SK-N-SH treated with all-trans-retinoic acid at 6 μM for 48 hours (cell line): ENCODE results near the gene C6orf118.

ENCODE experiments used
- ATAC-seq: fragments of 200-7000 bp; cut with Tn5 transposase; 3 replicates; pipeline ENCODE4 v1.9.1; 2020; ENCODE audit warnings: mild to moderate bottlenecking, moderate library complexity
- ARNTL ChIP-seq: fragments of 450-650 bp; formaldehyde crosslinking; IDR thresholded peaks from 2 replicates; pipeline ENCODE4 v1.5.0; 2020; ENCODE audit warnings: low read depth, mild to moderate bottlenecking, moderate library complexity, borderline replicate concordance
- CSRNP3 ChIP-seq: fragments of 250-450 bp; sonication (Bioruptor Pico); IDR thresholded peaks from 2 replicates; pipeline ENCODE4 v1.5.1; 2021; ENCODE audit warnings: mild to moderate bottlenecking, moderate library complexity
- ESRRG ChIP-seq: fragments of 250-450 bp; sonication (Bioruptor Pico); IDR thresholded peaks from 2 replicates; pipeline ENCODE4 v1.6.1; 2021; ENCODE audit warnings: mild to moderate bottlenecking
- GLIS3 ChIP-seq: fragments of 250-450 bp; sonication (Bioruptor Pico); IDR thresholded peaks from 2 replicates; pipeline ENCODE4 v1.5.0; 2020; ENCODE audit warnings: mild to moderate bottlenecking, moderate library complexity
- ISL1 ChIP-seq: fragments of 250-450 bp; sonication (Bioruptor Pico); IDR thresholded peaks from 2 replicates; pipeline ENCODE4 v2.1.2; 2022; ENCODE audit warnings: mild to moderate bottlenecking, moderate library complexity
- OSR1 ChIP-seq: fragments of 250-450 bp; sonication (Bioruptor Pico); IDR thresholded peaks from 2 replicates; pipeline ENCODE4 v1.8.0; 2022; ENCODE audit warnings: moderate library complexity, mild to moderate bottlenecking, inconsistent platforms
- PPARA ChIP-seq: fragments of 250-450 bp; sonication (Bioruptor Pico); IDR thresholded peaks from 2 replicates; pipeline ENCODE4 v1.5.0; 2020; ENCODE audit warnings: mild to moderate bottlenecking, borderline replicate concordance
- RARB ChIP-seq: fragments of 250-450 bp; sonication (Bioruptor Pico); IDR thresholded peaks from 2 replicates; pipeline ENCODE4 v1.8.0; 2021; ENCODE audit warnings: mild to moderate bottlenecking, moderate library complexity
- SNAI2 ChIP-seq: fragments of 250-450 bp; sonication (Bioruptor Pico); IDR thresholded peaks from 2 replicates; pipeline ENCODE4 v1.5.0; 2020; ENCODE audit warnings: mild to moderate bottlenecking, moderate library complexity
- TOX ChIP-seq: fragments of 250-450 bp; sonication (Bioruptor Pico); IDR thresholded peaks from 2 replicates; pipeline ENCODE4 v1.8.0; 2021; ENCODE audit warnings: mild to moderate bottlenecking, moderate library complexity, borderline replicate concordance
- TSHZ2 ChIP-seq: fragments of 250-450 bp; sonication (Bioruptor Pico); IDR thresholded peaks from 2 replicates; pipeline ENCODE4 v1.5.0; 2020; ENCODE audit warnings: mild to moderate bottlenecking, moderate library complexity
- ZC3H10 ChIP-seq: fragments of 250-450 bp; sonication (Bioruptor Pico); IDR thresholded peaks from 2 replicates; pipeline ENCODE4 v1.5.1; 2021; ENCODE audit warnings: mild to moderate bottlenecking, moderate library complexity
- ZFP30 ChIP-seq: fragments of 450-650 bp; formaldehyde crosslinking; IDR thresholded peaks from 2 replicates; pipeline ENCODE4 v1.5.0; 2022; ENCODE audit warnings: mild to moderate bottlenecking, moderate library complexity
- ZNF565 ChIP-seq: fragments of 450-650 bp; formaldehyde crosslinking; conservative IDR thresholded peaks from 2 replicates; pipeline ENCODE4 v1.5.0; 2020; ENCODE audit warnings: low read depth, mild to moderate bottlenecking, moderate library complexity
- ZNF70 ChIP-seq: fragments of 450-650 bp; formaldehyde crosslinking; IDR thresholded peaks from 2 replicates; pipeline ENCODE4 v1.5.0; 2020; ENCODE audit warnings: mild to moderate bottlenecking, moderate library complexity
- TF ChIP-seq, protein P1 (sequence below): fragments of 250-450 bp; sonication (Bioruptor Pico); IDR thresholded peaks from 2 replicates; pipeline ENCODE4 v1.8.0; 2021; ENCODE audit warnings: low read depth, mild to moderate bottlenecking, moderate library complexity, borderline replicate concordance
- TF ChIP-seq, protein P2 (sequence below): fragments of 250-450 bp; sonication (Bioruptor Pico); IDR thresholded peaks from 2 replicates; pipeline ENCODE4 v1.5.1; 2020; ENCODE audit warnings: low read depth, mild to moderate bottlenecking, moderate library complexity
- TF ChIP-seq, protein P3 (sequence below): fragments of 250-450 bp; sonication (Bioruptor Pico); IDR thresholded peaks from 2 replicates; pipeline ENCODE4 v1.8.0; 2020; ENCODE audit warnings: mild to moderate bottlenecking, moderate library complexity, borderline replicate concordance

The C6orf118 gene

GRCh38 chr6:165298402-165298801 lies 11.0 kb downstream of the C6orf118 start:
- TF ChIP-seq ARNTL (CRISPR knock-in tag), result no peak
- TF ChIP-seq ZNF565 (CRISPR knock-in tag), result no peak
- no peak for TF ChIP-seq ZFP30 (CRISPR knock-in tag)
- TF ChIP-seq PPARA (CRISPR knock-in tag), result no peak
- no peak for ATAC-seq

DNA sequence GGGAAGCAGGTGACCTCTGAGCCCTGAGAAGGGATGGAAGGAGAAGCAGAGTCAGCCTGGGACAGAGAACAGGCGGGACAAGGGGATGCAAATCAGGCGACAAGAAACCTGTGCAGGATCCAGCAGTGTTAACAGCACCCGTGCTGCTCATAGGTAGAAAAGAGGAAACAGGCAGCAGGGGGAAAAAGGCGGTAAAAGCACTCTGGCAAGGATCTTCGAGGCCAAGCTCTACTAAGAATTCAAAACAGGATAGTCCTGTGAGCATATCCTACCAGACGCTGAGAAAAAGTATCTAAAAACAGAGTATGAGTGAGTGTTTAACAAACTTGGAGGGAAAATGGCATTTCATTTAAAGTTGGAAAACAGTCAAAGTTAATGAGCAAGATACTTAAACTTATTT lies 16.7 kb downstream of the C6orf118 start:
- TF ChIP-seq ZC3H10 (CRISPR knock-in tag), result no peak
- TF ChIP-seq, protein P1, sequence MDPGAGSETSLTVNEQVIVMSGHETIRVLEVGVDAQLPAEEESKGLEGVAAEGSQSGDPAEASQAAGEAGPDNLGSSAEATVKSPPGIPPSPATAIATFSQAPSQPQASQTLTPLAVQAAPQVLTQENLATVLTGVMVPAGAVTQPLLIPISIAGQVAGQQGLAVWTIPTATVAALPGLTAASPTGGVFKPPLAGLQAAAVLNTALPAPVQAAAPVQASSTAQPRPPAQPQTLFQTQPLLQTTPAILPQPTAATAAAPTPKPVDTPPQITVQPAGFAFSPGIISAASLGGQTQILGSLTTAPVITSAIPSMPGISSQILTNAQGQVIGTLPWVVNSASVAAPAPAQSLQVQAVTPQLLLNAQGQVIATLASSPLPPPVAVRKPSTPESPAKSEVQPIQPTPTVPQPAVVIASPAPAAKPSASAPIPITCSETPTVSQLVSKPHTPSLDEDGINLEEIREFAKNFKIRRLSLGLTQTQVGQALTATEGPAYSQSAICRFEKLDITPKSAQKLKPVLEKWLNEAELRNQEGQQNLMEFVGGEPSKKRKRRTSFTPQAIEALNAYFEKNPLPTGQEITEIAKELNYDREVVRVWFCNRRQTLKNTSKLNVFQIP (CRISPR knock-in tag), result no peak
- TF ChIP-seq ZNF565 (CRISPR knock-in tag), result no peak
- no peak for TF ChIP-seq ZFP30 (CRISPR knock-in tag)
- TF ChIP-seq, protein P2, sequence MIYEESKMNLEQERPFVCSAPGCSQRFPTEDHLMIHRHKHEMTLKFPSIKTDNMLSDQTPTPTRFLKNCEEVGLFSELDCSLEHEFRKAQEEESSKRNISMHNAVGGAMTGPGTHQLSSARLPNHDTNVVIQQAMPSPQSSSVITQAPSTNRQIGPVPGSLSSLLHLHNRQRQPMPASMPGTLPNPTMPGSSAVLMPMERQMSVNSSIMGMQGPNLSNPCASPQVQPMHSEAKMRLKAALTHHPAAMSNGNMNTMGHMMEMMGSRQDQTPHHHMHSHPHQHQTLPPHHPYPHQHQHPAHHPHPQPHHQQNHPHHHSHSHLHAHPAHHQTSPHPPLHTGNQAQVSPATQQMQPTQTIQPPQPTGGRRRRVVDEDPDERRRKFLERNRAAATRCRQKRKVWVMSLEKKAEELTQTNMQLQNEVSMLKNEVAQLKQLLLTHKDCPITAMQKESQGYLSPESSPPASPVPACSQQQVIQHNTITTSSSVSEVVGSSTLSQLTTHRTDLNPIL, result no peak
- no peak for TF ChIP-seq TOX
- TF ChIP-seq ESRRG, result no peak
- TF ChIP-seq OSR1 (CRISPR knock-in tag), result no peak
- no peak for TF ChIP-seq ISL1 (CRISPR knock-in tag)
- TF ChIP-seq ARNTL (CRISPR knock-in tag), result no peak
- no peak for TF ChIP-seq TSHZ2 (CRISPR knock-in tag)
- no peak for TF ChIP-seq ZNF70
- no peak for TF ChIP-seq SNAI2 (CRISPR knock-in tag)
- TF ChIP-seq RARB (CRISPR knock-in tag), result no peak
- no peak for ATAC-seq

DNA sequence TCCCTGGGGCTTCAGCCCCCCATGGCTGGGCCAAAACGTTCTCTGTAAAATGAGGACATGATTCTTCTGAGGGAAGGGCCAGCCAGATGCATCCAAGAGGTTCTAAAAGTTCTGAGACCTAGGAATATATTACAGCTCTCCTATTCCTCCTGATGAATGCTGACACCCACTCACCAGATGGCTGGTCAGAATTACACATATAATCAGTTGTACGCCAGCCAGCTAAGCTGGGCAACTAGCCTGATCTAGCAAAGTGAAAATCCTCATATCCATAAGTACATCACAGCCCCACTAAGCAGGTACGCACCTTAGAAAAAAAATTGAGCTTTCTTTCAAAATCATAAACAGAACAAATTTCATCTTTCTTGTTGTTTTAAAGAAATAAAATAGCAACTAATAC lies 34.8 kb downstream of the C6orf118 start:
- no peak for ATAC-seq
- no peak for TF ChIP-seq ESRRG
- TF ChIP-seq, all 23 proteins: peak for 0

GRCh38 chr6:165272585-165272984 lies 36.8 kb downstream of the C6orf118 start:
- TF ChIP-seq GLIS3 (CRISPR knock-in tag) (no peak), CSRNP3 (CRISPR knock-in tag) (no peak), TOX (no peak), ZNF70 (no peak), TSHZ2 (CRISPR knock-in tag) (no peak), ISL1 (CRISPR knock-in tag) (no peak), ZNF565 (CRISPR knock-in tag) (no peak), OSR1 (CRISPR knock-in tag) (no peak)
- TF ChIP-seq, protein P3, sequence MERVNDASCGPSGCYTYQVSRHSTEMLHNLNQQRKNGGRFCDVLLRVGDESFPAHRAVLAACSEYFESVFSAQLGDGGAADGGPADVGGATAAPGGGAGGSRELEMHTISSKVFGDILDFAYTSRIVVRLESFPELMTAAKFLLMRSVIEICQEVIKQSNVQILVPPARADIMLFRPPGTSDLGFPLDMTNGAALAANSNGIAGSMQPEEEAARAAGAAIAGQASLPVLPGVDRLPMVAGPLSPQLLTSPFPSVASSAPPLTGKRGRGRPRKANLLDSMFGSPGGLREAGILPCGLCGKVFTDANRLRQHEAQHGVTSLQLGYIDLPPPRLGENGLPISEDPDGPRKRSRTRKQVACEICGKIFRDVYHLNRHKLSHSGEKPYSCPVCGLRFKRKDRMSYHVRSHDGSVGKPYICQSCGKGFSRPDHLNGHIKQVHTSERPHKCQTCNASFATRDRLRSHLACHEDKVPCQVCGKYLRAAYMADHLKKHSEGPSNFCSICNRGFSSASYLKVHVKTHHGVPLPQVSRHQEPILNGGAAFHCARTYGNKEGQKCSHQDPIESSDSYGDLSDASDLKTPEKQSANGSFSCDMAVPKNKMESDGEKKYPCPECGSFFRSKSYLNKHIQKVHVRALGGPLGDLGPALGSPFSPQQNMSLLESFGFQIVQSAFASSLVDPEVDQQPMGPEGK (CRISPR knock-in tag), result no peak
- TF ChIP-seq, all 23 proteins: peak for 0
- no peak for ATAC-seq
